A549 (cell line): ENCODE data around the gene CLSTN2.

Source experiments
- CEBPB ChIP-seq, 2 experiments: fragments of >200 bp in 1 of 2; sonication (Bioruptor Twin) in 1 of 2; formaldehyde crosslinking in 1 of 2; IDR thresholded peaks; 2 replicates each; pipeline ENCODE4 v1.6.1; 2012 to 2016
- CTCF ChIP-seq: fragments of >200 bp; sonication (Bioruptor Twin); formaldehyde crosslinking; IDR thresholded peaks from 3 replicates; pipeline ENCODE4 v1.5.1; 2016
- HOXA7 ChIP-seq: fragments of 250-450 bp; sonication (Bioruptor Pico); IDR thresholded peaks from 2 replicates; pipeline ENCODE4 v1.5.0; 2020; ENCODE audit warnings: mild to moderate bottlenecking, moderate library complexity
- POLR2A ChIP-seq: IDR thresholded peaks from 2 replicates; pipeline ENCODE4 v1.6.1; 2012; ENCODE audit warnings: mild to moderate bottlenecking, low read length
- RAD21 ChIP-seq, 2 experiments: fragments of >200 bp in 1 of 2; sonication (Bioruptor Twin) in 1 of 2; formaldehyde crosslinking in 1 of 2; IDR thresholded peaks in 1 of 2; conservative IDR thresholded peaks in 1 of 2; 2 replicates in 1 of 2; 3 replicates in 1 of 2; pipeline ENCODE4 v1.6.1; 2012 to 2018; ENCODE audit warnings: inconsistent platforms in 1 of 2
- TP53 ChIP-seq: fragments of 250-450 bp; sonication (Bioruptor Pico); IDR thresholded peaks from 2 replicates; pipeline ENCODE4 v1.5.0; 2021; ENCODE audit warnings: mild to moderate bottlenecking, moderate library complexity
- TF ChIP-seq, protein P1 (sequence below): fragments of 250-450 bp; sonication (Bioruptor Pico); IDR thresholded peaks from 2 replicates; pipeline ENCODE4 v1.5.0; 2021; ENCODE audit warnings: mild to moderate bottlenecking, moderate library complexity, borderline replicate concordance
- TF ChIP-seq, protein P2 (sequence below): fragments of 200-600 bp; sonication (generic); IDR thresholded peaks from 2 replicates; pipeline ENCODE4 v1.6.1; 2016; ENCODE audit warnings: antibody characterized with exemption, mild to moderate bottlenecking, moderate library complexity

- TF ChIP-seq, protein P1, sequence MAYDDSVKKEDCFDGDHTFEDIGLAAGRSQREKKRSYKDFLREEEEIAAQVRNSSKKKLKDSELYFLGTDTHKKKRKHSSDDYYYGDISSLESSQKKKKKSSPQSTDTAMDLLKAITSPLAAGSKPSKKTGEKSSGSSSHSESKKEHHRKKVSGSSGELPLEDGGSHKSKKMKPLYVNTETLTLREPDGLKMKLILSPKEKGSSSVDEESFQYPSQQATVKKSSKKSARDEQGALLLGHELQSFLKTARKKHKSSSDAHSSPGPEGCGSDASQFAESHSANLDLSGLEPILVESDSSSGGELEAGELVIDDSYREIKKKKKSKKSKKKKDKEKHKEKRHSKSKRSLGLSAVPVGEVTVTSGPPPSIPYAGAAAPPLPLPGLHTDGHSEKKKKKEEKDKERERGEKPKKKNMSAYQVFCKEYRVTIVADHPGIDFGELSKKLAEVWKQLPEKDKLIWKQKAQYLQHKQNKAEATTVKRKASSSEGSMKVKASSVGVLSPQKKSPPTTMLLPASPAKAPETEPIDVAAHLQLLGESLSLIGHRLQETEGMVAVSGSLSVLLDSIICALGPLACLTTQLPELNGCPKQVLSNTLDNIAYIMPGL = no peak
- no peak for TF ChIP-seq POLR2A
- no peak for TF ChIP-seq CTCF
- TF ChIP-seq CEBPB (IDR thresholded peaks at IDR 0.05) = no peak
- no peak for TF ChIP-seq HOXA7 (CRISPR knock-in tag)
- TF ChIP-seq TP53 (CRISPR knock-in tag) = no peak
- TF ChIP-seq, protein P2, sequence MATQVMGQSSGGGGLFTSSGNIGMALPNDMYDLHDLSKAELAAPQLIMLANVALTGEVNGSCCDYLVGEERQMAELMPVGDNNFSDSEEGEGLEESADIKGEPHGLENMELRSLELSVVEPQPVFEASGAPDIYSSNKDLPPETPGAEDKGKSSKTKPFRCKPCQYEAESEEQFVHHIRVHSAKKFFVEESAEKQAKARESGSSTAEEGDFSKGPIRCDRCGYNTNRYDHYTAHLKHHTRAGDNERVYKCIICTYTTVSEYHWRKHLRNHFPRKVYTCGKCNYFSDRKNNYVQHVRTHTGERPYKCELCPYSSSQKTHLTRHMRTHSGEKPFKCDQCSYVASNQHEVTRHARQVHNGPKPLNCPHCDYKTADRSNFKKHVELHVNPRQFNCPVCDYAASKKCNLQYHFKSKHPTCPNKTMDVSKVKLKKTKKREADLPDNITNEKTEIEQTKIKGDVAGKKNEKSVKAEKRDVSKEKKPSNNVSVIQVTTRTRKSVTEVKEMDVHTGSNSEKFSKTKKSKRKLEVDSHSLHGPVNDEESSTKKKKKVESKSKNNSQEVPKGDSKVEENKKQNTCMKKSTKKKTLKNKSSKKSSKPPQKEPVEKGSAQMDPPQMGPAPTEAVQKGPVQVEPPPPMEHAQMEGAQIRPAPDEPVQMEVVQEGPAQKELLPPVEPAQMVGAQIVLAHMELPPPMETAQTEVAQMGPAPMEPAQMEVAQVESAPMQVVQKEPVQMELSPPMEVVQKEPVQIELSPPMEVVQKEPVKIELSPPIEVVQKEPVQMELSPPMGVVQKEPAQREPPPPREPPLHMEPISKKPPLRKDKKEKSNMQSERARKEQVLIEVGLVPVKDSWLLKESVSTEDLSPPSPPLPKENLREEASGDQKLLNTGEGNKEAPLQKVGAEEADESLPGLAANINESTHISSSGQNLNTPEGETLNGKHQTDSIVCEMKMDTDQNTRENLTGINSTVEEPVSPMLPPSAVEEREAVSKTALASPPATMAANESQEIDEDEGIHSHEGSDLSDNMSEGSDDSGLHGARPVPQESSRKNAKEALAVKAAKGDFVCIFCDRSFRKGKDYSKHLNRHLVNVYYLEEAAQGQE = no peak
- TF ChIP-seq RAD21 (conservative IDR thresholded peaks at IDR 0.05 in 1 of 2, IDR thresholded peaks at IDR 0.05 in 1 of 2) = no peak
Observed at GRCh38 chr3:140225996-140226395, 291.0 kb downstream of the CLSTN2 start.
